ENCODE data around the gene SULT2B1.

SULT2B1 gene

DNA sequence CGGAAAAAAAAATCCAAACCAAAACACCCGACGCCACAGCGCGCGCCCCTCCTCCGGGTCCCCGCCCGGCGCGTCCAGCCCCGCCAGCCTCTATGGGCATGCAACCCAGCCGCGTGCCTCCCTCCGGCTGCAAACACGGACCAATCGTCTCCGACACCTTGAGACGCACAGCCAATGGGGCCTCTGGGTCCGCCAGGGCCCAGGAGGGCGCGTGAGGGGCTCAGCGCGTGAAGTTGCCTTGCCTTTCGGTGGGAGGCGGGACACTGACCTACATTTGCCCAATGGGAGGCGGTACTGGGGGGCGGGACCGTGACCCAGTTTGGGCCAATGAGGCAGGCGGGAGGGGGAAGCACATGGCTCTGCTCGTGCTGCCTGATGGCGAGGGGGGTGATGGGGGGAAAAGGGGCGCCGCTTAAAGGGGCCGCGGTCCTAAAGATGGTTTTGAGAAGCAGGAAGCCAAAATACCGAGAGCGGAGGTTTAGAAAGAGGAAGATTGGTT is 85.5 kb downstream of the SULT2B1 start:
- DNase-seq, result peak; percentile 97

DNA sequence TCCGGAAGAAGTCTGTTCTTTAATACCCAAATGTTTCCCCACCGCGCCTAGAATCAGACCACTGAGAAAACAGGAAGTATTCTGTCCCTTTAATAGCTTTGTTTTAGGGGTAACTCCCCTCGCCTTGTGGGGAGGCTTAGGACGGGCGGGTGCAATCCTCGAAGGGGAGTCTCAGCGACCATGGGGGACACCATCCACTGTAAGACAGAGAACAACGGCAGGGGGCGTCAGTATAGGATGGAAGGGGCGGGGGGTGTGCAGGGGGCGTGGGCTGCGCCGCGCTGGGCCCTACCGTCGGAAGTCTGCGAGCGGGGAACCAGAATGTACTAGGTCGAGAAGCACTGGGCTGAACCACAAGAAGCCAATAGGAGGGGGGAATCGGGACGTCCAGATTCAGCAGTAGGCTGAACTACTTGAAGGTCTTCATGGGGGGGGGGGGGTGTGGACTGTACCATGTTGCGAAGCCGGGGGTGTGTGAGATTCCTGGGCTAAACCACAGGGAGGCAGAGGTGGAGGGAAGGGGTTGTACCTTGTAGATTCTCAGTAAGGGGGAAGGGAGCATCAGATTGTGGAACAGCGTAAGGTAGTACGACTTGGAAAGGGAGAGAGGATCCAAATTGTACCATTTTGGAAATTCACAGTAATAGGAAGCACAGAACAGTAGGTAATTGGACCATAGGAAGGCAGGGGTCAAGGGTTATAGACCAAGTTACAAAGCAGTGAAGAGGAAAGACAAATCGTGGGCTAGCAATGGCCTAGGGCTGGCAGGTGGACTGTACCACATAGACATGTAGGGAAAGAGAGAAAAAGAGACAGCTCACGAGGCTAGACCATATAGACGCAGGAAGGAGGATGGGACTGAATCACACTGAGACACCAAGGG is 86.2 kb downstream of the SULT2B1 start:
- DNase-seq, result peak; percentile 62

DNA sequence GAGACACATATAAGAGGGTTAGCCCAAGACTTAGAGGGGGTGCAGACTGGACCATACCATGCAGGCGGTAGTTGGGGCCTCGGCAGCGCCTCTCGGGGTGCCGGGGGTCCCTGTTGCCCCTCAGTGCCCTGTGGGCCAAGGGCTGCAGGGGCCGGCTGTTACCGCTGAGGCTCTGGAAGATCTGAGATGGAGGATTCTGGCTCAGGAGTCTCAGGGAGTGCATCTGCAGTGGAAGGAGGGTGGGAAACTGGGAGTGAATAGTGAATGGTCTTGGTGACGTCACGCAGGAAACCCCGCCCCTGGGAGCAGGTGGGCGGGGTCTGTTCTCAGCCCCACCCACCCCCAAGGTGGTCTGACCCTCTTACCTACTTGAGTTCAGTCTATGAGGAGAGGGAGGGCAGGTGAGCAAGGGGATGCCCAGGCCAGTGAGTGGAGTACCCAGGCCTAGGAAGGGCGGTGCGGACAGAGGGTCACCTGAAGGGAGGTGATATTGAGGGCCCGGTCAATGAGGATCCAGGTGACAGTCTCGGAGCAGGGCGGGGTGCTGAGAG is 86.9 kb downstream of the SULT2B1 start:
- no peak for DNase-seq

DNA sequence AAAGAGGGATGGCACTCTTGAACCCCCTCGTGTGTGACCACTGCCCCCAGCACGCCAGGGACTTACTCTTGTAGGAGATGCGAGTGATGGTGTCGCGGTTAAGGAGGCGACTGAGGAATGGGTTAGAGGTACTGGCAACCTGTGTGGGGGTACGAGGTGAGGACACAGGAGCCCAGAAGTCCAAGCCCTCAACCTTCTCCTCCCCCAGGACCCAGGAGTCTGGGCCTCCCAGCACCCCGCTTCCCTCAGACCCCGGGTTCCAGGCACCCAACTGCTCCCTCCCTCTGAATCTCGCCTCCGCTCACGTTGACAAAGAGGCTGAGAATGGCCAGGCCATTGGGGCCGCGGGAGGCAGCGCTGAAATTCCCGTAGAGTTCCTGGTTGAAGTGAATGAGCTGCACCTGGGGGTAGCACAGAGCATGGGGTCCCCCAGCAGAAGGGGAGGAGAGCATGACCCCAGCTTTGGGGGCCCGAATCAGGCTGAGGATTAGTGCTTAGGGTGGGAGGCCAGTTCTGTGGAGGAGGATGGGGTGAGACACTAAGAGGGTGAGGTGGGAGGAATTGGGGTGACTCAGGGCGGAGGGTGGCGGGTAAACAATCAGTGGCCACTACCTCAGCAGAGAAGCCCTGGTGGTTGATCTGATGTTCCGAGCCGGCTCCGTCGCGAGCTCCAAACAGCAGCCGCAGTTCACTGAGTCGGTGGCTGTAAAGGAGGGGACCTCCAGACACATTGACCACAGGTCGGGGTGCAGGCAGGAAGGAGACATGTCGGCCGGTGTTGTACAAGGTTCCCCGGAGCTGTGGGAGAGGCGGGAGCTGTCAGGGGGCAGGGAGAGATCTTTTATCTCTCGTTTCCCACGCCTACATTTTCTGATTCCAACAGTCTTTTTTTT is 87.8 kb downstream of the SULT2B1 start:
- no peak for DNase-seq

DNA sequence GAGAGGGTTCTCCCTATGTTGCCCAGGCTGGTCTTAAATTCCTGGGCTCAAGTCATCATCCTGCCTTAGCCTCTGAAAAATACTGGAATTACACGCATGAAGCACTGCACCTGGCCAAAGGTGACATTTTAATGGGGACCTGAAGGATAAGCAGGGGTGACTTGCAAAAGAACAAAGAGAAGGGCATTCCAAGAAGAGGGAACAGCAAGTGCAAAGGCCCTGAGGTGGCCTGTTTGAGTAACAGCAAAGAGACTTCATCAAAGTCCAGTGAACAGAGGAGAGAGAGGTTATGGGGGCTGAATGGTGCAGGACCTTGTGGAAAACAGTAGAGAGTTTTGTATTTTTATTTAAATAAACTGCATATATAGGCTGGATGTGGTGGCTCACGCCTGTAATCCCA is 89.9 kb downstream of the SULT2B1 start:
- no peak for DNase-seq

DNA sequence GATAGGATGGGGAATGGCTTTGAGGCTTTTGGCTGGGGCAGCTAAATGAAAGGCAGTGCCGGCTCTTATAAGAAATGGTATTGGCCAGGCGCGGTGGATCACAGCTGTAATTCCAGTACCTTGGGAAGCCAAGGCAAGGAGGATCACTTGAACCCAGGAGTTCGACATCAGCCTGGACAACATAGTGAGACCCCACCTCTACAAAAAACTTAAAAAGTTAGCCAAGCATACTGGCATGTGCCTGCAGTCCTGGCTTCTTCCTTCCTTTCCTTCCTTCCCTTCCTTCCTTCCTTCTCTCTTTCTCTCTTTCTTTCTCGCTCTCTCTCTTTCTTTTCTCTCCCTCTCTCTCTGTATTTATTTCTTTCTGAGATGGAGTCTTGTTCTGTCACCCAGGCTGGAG is 90.9 kb downstream of the SULT2B1 start:
- DNase-seq, result no peak

DNA sequence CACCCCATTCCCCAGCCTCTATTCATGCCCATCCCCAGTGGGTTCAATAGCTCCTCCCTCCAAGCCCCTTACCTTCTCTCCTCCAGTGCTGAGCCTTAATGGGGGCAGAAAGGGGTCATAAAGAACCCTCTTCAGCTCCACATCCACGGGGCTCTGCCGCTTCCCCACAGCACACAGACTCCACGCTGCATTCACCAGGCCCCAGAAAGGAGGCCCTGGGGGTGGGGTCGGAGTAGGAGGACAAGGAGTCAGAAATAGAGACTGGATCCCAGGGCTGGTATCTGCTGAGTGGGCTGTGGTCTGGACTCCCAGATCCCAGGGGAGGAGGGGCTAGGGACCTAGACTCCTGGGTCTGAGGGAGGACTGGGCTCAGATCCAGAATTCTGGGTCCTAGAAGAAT is 92.4 kb downstream of the SULT2B1 start:
- DNase-seq, result no peak

DNA sequence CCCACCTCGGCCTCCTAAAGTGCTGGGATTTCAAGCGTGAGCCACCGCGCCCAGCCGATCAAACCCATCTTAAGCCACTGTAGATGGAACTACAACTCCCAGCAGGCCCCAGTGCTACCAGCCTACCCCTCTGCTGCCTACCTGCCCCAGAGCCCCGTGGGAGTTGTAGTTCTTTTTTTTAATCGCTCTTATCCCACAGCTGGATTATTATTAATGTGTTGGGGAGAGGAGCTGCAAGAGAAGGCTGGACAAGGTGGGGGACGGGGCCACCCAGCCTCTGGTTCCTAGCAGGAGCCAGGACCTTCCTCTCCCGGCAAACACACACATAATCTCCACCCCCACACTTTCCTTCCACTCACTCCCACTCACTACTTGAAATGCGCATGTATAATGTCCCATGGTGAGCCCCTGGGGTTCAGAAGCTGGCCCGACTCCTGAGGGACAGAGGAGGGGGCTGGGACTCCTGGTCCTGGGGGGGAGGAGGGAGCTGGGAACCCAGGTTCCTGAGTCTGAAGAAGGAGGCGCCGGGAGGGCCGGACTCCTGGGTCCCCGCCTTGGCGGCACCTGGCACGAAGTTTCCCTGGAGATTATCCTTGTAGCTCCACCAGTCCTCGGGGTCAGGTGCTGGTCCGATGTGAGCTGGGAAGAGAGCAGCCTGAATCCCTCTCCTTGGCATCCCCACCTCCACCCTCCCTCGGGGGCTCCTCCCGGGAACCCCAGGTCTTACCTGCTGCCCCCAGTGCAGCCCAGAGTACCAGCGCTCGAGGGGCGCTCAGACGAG is 93.1 kb downstream of the SULT2B1 start:
- DNase-seq, result peak; percentile 43

DNA sequence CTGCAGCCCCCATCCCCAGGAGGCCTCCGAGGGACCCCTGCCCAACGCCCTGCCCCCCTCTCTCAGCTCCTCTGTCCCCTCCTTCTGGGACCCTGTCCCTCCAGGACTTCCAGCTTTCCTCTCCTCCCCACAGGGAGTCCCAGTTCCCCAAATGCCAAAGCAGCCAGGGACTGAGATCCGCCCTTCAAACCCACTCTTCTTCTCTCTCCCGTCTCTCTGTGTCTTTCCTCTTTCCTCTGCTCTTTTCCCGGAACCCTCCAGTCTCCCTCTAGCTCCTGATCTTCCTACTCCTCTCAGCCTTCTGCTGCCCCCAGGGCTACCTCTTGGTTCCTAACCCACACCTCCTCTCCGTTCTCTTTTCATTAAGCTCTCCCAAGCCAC is 93.6 kb downstream of the SULT2B1 start:
- DNase-seq, result no peak

DNA sequence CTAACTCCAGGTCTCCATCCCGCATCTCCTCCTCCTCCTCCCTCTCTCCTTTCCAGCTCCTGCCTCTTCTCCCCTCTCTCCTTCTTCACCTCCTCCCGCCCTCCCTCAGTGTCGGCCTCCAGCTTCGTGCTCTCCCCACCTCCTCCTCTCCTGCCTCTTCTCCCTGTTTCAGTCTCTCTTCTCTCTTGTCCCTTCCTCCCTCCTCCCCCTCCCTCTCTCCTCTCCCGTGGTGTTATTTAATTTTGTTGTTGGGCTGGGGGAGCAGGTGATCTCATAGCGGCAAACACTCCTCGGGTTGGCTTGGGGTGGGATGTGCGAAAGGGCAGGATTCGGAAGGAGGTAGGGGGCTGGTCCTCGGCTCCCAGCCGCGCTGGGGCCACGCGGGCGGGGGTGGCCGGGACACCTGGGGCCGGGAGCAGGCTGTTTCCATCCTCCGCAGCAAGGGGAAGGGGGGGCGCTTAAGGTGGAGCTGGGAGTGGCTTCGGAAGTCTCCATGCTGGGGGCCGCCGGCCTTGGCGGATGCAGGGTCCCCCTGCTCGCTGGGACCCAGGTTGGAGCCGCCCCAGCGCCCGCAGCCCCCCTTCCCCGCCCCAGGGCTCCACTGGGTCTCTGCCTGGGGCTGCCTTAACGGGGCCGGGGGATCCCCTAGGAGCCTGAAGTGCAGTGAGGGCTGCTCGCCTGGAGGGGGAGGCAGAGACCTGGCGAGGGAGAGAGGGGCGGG is 94.2 kb downstream of the SULT2B1 start, which contains the start of gene CA11:
TSS of gene CA11 (minus strand) at position 187 of the 721 bp plus-strand sequence. CDS start 555 bp downstream, outside the sequence.
- DNase-seq, result peak; percentile 80

DNA sequence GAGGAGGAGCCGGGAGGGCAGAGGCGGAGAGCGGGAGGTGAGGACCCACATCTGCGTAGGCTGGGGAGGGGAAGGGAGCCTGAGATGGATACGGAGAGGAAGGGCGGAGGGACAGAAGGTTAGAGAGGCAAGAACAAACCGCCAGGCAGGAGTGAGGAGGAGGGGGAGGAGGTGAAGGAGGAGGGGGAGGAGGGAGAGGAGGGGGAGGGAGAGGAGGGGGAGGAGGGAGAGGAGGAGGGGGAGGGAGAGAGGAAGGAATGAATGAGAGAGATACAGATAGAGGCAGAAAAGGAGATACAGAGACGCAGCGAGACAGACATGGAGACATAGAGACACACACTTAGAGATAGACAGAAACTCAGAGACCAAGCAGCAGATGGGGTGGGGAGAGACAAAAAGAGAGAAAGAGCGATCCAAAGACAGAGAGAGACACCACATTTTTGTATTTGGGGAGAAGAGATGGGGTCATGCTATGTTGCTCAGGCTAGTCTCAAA is 94.8 kb downstream of the SULT2B1 start:
- DNase-seq, result no peak

DNA sequence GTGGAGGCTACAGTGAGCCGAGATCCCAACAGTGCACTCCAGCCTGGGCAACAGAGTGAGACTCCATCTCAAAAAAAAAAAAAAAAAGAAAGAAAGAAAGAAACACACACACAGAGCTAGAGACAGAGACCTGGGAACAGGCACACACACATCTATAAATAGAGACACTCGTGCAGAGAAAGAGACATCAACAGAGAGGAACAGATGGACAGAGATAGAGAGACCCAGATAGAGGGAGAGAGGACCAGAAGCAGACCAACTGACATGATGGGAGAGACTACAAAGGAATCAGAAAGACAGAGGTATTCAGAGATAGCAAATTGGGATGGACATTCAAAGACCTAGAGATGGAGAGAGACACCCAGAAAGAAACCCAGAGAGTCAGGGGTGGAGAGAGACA is 96.2 kb downstream of the SULT2B1 start:
- no peak for DNase-seq
